H9 (cell line): ENCODE data around the gene SERPINB10. TPM values are rescaled to one million over a fixed set of nuclear protein-coding genes. Genes with fewer than 3 reads are reported as not detected.

Experiments
- DNase-seq: peaks from one replicate; pipeline ENCODE4 v3.0.0-alpha.2; 2017
- H2AFZ ChIP-seq: one replicate; pipeline ENCODE4 v1.6.1; 2013; ENCODE audit warnings: mild to moderate bottlenecking, low read length, control low read depth, moderate library complexity
- H2AK5ac ChIP-seq: 2 replicates; pipeline ENCODE4 v1.6.1; 2013; ENCODE audit warnings: low read length, control low read depth, mixed read lengths; ENCODE audit not compliant: insufficient read length
- H2BK120ac ChIP-seq: one replicate; pipeline ENCODE4 v1.6.1; 2013; ENCODE audit warnings: low read depth, mild to moderate bottlenecking, low read length, control low read depth, inconsistent platforms; ENCODE audit not compliant: poor library complexity, severe bottlenecking
- H2BK12ac ChIP-seq: 2 replicates; pipeline ENCODE4 v1.6.1; 2013; ENCODE audit warnings: low read length, control low read depth, mixed read lengths, low read depth; ENCODE audit not compliant: insufficient read length
- H2BK15ac ChIP-seq: 2 replicates; pipeline ENCODE4 v1.6.1; 2013; ENCODE audit warnings: low read depth, low read length, control low read depth
- H2BK20ac ChIP-seq: one replicate; pipeline ENCODE4 v1.6.1; 2013; ENCODE audit warnings: low read depth, mild to moderate bottlenecking, low read length, control low read depth, inconsistent platforms; ENCODE audit not compliant: poor library complexity, severe bottlenecking
- H2BK5ac ChIP-seq: 2 replicates; pipeline ENCODE4 v1.6.1; 2013; ENCODE audit warnings: low read length, control low read depth, mixed read lengths; ENCODE audit not compliant: insufficient read length
- H3K14ac ChIP-seq: 2 replicates; pipeline ENCODE4 v1.6.1; 2013; ENCODE audit warnings: low read length, control low read depth; ENCODE audit not compliant: insufficient read depth
- H3K18ac ChIP-seq: 2 replicates; pipeline ENCODE4 v1.6.1; 2013; ENCODE audit warnings: low read depth, mild to moderate bottlenecking, mixed read lengths, low read length, control low read depth; ENCODE audit not compliant: insufficient read length
- H3K23ac ChIP-seq: 2 replicates; pipeline ENCODE4 v1.6.1; 2013; ENCODE audit warnings: low read length, control low read depth, mixed read lengths, low read depth; ENCODE audit not compliant: insufficient read length
- H3K23me2 ChIP-seq: 2 replicates; pipeline ENCODE4 v1.6.1; 2013; ENCODE audit warnings: low read depth, mild to moderate bottlenecking, mixed read lengths, low read length, control low read depth; ENCODE audit not compliant: insufficient read length, poor library complexity, severe bottlenecking
- H3K27ac ChIP-seq: 2 replicates; pipeline ENCODE4 v1.5.1; 2013; ENCODE audit warnings: low read length, control low read depth, mixed read lengths, low read depth; ENCODE audit not compliant: insufficient read length
- H3K27me3 ChIP-seq: 2 replicates; pipeline ENCODE4 v1.6.1; 2013; ENCODE audit warnings: low read length, control low read depth, inconsistent platforms; ENCODE audit not compliant: insufficient read depth
- H3K4ac ChIP-seq: 2 replicates; pipeline ENCODE4 v1.6.1; 2013; ENCODE audit warnings: low read depth, mild to moderate bottlenecking, control low read depth, inconsistent platforms, low read length, moderate library complexity
- H3K4me1 ChIP-seq: 2 replicates; pipeline ENCODE4 v1.6.1; 2013; ENCODE audit warnings: low read length, control low read depth, inconsistent platforms; ENCODE audit not compliant: insufficient read depth
- H3K4me2 ChIP-seq: 2 replicates; pipeline ENCODE4 v1.6.1; 2013; ENCODE audit warnings: low read length, control low read depth, mixed read lengths; ENCODE audit not compliant: insufficient read length, insufficient read depth
- H3K56ac ChIP-seq: 2 replicates; pipeline ENCODE4 v1.6.1; 2013; ENCODE audit warnings: low read depth, mild to moderate bottlenecking, mixed read lengths, low read length, control low read depth; ENCODE audit not compliant: insufficient read length
- H3K79me1 ChIP-seq: 2 replicates; pipeline ENCODE4 v1.6.1; 2013; ENCODE audit warnings: low read depth, mild to moderate bottlenecking, moderate library complexity, low read length, control low read depth, inconsistent platforms; ENCODE audit not compliant: insufficient read depth, poor library complexity, severe bottlenecking
- H3K79me2 ChIP-seq: 2 replicates; pipeline ENCODE4 v1.6.1; 2013; ENCODE audit warnings: low read length, control low read depth, inconsistent platforms; ENCODE audit not compliant: insufficient read depth
- H3K9ac ChIP-seq: 2 replicates; pipeline ENCODE4 v1.6.1; 2013; ENCODE audit warnings: low read length, control low read depth, mixed read lengths; ENCODE audit not compliant: insufficient read length; ENCODE audit errors: extremely low read depth
- H3K9me3 ChIP-seq: one replicate; pipeline ENCODE4 v1.6.1; 2013; ENCODE audit warnings: low read depth, low read length, inconsistent platforms; ENCODE audit not compliant: control insufficient read depth
- H3T11ph ChIP-seq: one replicate; pipeline ENCODE4 v1.6.1; 2013; ENCODE audit warnings: mild to moderate bottlenecking, low read length, control low read depth, inconsistent platforms
- H4K20me1 ChIP-seq: one replicate; pipeline ENCODE4 v1.6.1; 2013; ENCODE audit not compliant: control insufficient read depth, insufficient read length, insufficient read depth
- H4K5ac ChIP-seq: 2 replicates; pipeline ENCODE4 v1.6.1; 2013; ENCODE audit warnings: low read depth, mild to moderate bottlenecking, mixed read lengths, low read length, control low read depth; ENCODE audit not compliant: insufficient read length
- H4K8ac ChIP-seq: replicated peaks from 2 replicates; pipeline ENCODE4 v1.6.1; 2013; ENCODE audit warnings: low read length, control low read depth, mixed read lengths, low read depth; ENCODE audit not compliant: insufficient read length
- H4K91ac ChIP-seq: 2 replicates; pipeline ENCODE4 v1.6.1; 2013; ENCODE audit warnings: low read depth, mild to moderate bottlenecking, moderate library complexity, mixed read lengths, low read length, control low read depth; ENCODE audit not compliant: insufficient read length
- H3K27ac Mint-ChIP-seq, 3 experiments: 2 replicates in 2 of 3; 3 replicates in 1 of 3; pipeline ENCODE4 v1.8.0; 2020 to 2021; ENCODE audit warnings: mixed read lengths in 3 of 3, mild to moderate bottlenecking in 1 of 3, moderate library complexity in 1 of 3
- H3K27me3 Mint-ChIP-seq: 2 replicates; pipeline ENCODE4 v1.8.0; 2021; ENCODE audit warnings: low read depth, mild to moderate bottlenecking, moderate library complexity, mixed read lengths
- H3K36me3 Mint-ChIP-seq, 3 experiments: 2 replicates in 2 of 3; 3 replicates in 1 of 3; pipeline ENCODE4 v1.8.0; 2020 to 2021; ENCODE audit warnings: low read depth in 3 of 3, mixed read lengths in 3 of 3; ENCODE audit not compliant: insufficient read depth in 1 of 3
- H3K4me1 Mint-ChIP-seq, 2 experiments: 2 replicates each; pipeline ENCODE4 v1.8.0; 2020; ENCODE audit warnings: mixed read lengths in 2 of 2
- H3K4me3 Mint-ChIP-seq, 2 experiments: 2 replicates in 1 of 2; 3 replicates in 1 of 2; pipeline ENCODE4 v1.8.0; 2020 to 2021; ENCODE audit warnings: mild to moderate bottlenecking in 2 of 2, mixed read lengths in 2 of 2, moderate library complexity in 1 of 2
- H3K9me3 Mint-ChIP-seq, 2 experiments: 2 replicates in 1 of 2; 3 replicates in 1 of 2; pipeline ENCODE4 v1.8.0; 2020; ENCODE audit warnings: mild to moderate bottlenecking in 2 of 2, mixed read lengths in 2 of 2, moderate library complexity in 1 of 2
- CTCF ChIP-seq: fragments of 200-600 bp; sonication (generic); conservative IDR thresholded peaks from 3 replicates; pipeline ENCODE4 v1.8.0; 2021; ENCODE audit warnings: antibody characterized with exemption, mild to moderate bottlenecking
- WGBS: extraction: QIAGEN DNeasy Blood & Tissue Kit; methylation state at CpG from one replicate; pipeline ENCODE4 v1.1.7; 2013; ENCODE audit warnings: missing lambda C conversion rate, low lambda C conversion rate, mixed read lengths; ENCODE audit not compliant: insufficient read length; ENCODE audit errors: extremely low coverage; 5-methylcytosine and 5-hydroxymethylcytosine counted together
- total RNA-seq: library from RNA; stranded (reverse); gene quantifications from 2 replicates; pipeline ENCODE4 v1.2.1, GENCODE V29; 2021

Gene SERPINB10
- total RNA-seq, 1 experiment from 2014 or later, result not detected

DNA sequence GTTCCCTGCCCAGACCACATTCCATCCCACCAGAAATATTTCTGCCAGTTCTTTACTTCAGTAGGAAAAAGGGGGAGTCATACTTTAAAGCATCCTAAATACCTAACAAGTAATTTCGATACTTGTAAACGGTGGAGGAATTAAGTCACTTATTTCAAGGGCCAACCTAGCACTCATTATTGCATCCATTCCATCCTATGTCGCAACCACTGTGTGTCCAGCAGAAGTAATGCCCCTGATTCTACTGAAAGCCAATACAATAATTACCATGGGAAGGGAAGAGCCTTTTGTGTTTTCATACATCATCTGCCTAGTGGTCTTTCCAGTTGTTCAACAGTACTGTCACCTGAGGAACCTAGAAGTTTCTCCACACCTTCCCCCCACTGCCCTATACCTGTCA, 74.6 kb downstream of the SERPINB10 start:
- Mint-ChIP-seq H3K9me3 (no peaks in the 10 kb centered on the region), H3K4me1 (peaks cover 0 to 6% of the 10 kb centered on the region in 2 experiments; a peak in 3 of 4 replicates), H3K27me3 (peaks cover 32% of the 10 kb centered on the region), H3K27ac (no peak overlapping the region), H3K36me3 (no peaks in the 10 kb centered on the region; a peak in 1 of 7 replicates), H3K4me3 (no peak overlapping the region)
- H3K9me3 ChIP-seq, result no peaks in the 10 kb centered on the region
- H3K4me1 ChIP-seq, result no peaks in the 10 kb centered on the region
- H3K56ac ChIP-seq, result no peak overlapping the region
- H2AK5ac ChIP-seq, result no peak overlapping the region
- no peak overlapping the region for H2BK12ac ChIP-seq
- no peak overlapping the region for H3K4ac ChIP-seq
- H3K79me2 ChIP-seq, result no peaks in the 10 kb centered on the region
- H3K4me2 ChIP-seq, result no peak overlapping the region
- no peak overlapping the region for H4K5ac ChIP-seq
- no peak overlapping the region for H3K23ac ChIP-seq
- WGBS, result no CpG with 5 or more reads among the region's 3 CpGs
- no peak overlapping the region for H2BK15ac ChIP-seq
- H3K23me2 ChIP-seq, result no peaks in the 10 kb centered on the region
- H3K9ac ChIP-seq, result no peak overlapping the region
- no peaks in the 10 kb centered on the region for H3K79me1 ChIP-seq
- H2AFZ ChIP-seq, result no peak overlapping the region
- H4K8ac ChIP-seq, result no peak overlapping the region
- H3K18ac ChIP-seq, result no peak overlapping the region
- no peak overlapping the region for H2BK20ac ChIP-seq
- no peak overlapping the region for H2BK120ac ChIP-seq
- H3K27me3 ChIP-seq, result peaks cover 15% of the 10 kb centered on the region
- no peak overlapping the region for H4K91ac ChIP-seq
- no peak overlapping the region for H3T11ph ChIP-seq
- no peak overlapping the region for H2BK5ac ChIP-seq
- no peak overlapping the region for H3K14ac ChIP-seq
- TF ChIP-seq CTCF, result no peak
- DNase-seq, result no peak
- H4K20me1 ChIP-seq, result no peaks in the 10 kb centered on the region
- no peak overlapping the region for H3K27ac ChIP-seq

Other genes with a start within 250 kb of the SERPINB10 start
- gene SERPINB3, start 246.1 kb upstream of the SERPINB10 start, total RNA-seq, result 1.7 TPM in 2 replicates
- not detected in 2 replicates for gene SERPINB11, start 205.0 kb upstream of the SERPINB10 start, total RNA-seq
- not detected in 2 replicates for gene SERPINB7, start 132.5 kb upstream of the SERPINB10 start, total RNA-seq
- not detected in 2 replicates for gene SERPINB2, start 20.3 kb upstream of the SERPINB10 start, total RNA-seq
- gene HMSD, start 41.3 kb downstream of the SERPINB10 start, total RNA-seq, result 3.9 and 6.6 TPM in 2 replicates
- gene SERPINB8, start 62.1 kb downstream of the SERPINB10 start, total RNA-seq, result 2.1 and 2.9 TPM in 2 replicates
- gene LINC00305, start 241.1 kb downstream of the SERPINB10 start, total RNA-seq, result not detected in 2 replicates